ENCODE results near the gene RIC8B. TPM values are rescaled to one million over a fixed set of nuclear protein-coding genes. Genes with fewer than 3 reads are reported as not detected.

Gene RIC8B
- total and polyA plus RNA-seq, 12 donors: 6.6 to 32.1 (median 22.3) TPM

DNA sequence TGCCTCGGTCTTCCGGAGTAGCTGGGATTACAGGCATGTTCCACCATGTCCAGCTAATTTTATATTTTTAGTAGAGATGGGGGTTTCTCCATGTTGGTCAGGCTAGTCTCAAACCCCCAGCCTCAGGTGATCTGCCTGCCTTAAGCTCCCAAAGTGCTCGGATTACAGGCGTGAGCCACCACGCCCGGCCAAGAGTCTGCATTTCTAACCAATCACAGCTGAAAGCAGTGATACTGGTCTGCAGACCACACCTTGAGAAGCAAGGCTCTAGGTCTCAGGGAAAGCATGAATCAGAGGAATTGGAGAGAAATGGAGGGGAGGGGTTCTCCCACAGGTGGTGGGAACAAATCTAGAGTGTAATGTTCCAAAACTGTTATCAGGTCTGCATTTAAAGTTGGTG is 126.1 kb downstream of the RIC8B start:
- Histone ChIP-seq H3K27me3 (peaks cover 0 to 94% (median 0%) of the 10 kb centered on the region in 7 donors), H3K9me3 (no peaks in the 10 kb centered on the region), H3K36me3 (no peaks in the 10 kb centered on the region), H3K27ac (no peak overlapping the region), H3K4me3 (no peak overlapping the region), H3K4me1 (peaks cover 0 to 13% (median 9%) of the 10 kb centered on the region in 9 donors)
- ATAC-seq (no peak), DNase-seq (no peak)
- intact Hi-C loops (cut with DNase I): no loop called here
- 78 to 87% methylated on average over 6 of the region's 6 CpGs for WGBS, 2 donors
- TF ChIP-seq, protein P1, sequence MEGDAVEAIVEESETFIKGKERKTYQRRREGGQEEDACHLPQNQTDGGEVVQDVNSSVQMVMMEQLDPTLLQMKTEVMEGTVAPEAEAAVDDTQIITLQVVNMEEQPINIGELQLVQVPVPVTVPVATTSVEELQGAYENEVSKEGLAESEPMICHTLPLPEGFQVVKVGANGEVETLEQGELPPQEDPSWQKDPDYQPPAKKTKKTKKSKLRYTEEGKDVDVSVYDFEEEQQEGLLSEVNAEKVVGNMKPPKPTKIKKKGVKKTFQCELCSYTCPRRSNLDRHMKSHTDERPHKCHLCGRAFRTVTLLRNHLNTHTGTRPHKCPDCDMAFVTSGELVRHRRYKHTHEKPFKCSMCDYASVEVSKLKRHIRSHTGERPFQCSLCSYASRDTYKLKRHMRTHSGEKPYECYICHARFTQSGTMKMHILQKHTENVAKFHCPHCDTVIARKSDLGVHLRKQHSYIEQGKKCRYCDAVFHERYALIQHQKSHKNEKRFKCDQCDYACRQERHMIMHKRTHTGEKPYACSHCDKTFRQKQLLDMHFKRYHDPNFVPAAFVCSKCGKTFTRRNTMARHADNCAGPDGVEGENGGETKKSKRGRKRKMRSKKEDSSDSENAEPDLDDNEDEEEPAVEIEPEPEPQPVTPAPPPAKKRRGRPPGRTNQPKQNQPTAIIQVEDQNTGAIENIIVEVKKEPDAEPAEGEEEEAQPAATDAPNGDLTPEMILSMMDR (IDR thresholded peaks at IDR 0.05): no peak

DNA sequence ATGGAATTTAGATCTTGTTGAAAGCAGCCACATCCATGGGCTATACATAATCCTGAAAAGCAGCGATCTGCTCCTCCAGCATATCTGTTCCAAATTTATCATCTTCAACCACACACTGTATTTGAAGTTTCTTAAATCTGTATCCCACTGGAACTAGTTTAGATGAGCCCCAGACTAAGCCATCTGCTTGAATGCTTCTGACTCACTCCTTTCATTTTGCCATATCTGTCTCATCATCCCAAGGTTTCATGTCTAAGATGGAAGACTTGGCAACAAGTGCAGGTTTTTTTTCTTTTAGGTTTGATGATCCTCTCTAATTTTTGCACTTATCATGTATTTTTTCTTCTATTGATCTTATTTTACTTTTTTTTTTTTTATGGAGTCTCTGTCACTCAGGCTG is 126.8 kb downstream of the RIC8B start:
- H3K27ac ChIP-seq: no peak overlapping the region
- peaks cover 0 to 13% (median 9%) of the 10 kb centered on the region in 9 donors for H3K4me1 ChIP-seq
- H3K9me3 ChIP-seq: no peaks in the 10 kb centered on the region
- DNase-seq (no peak), ATAC-seq (no peak)
- WGBS, 2 donors: 88 to 91% methylated on average over 1 of the region's 1 CpG
- H3K27me3 ChIP-seq: peaks cover 0 to 96% (median 3%) of the 10 kb centered on the region in 7 donors
- intact Hi-C loops (cut with DNase I): no loop called here
- no peak overlapping the region for H3K4me3 ChIP-seq
- H3K36me3 ChIP-seq: no peaks in the 10 kb centered on the region
- TF ChIP-seq, protein P1 (IDR thresholded peaks at IDR 0.05): no peak

DNA sequence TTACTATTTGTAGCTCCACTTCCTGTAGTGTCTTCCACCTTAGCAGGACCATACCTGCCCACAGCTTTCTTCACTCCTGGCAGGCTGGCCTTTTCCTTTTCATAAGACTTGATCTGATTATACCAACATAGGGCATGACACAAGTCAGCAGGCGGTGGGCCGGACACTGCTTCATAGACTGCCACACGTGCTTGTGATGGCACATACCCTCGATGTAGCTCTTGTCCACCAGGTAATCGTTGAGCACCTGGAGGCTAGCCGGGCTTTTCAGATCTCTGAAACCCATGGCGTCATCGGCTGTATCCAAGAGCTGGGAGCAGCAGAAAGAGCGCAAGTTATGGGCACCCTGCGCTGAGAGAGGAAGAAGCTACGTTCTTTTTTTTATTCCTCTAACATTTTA is 127.6 kb downstream of the RIC8B start:
- Histone ChIP-seq H3K4me1 (peaks cover 0 to 13% (median 9%) of the 10 kb centered on the region in 9 donors), H3K36me3 (no peaks in the 10 kb centered on the region), H3K27me3 (peaks cover 0 to 100% (median 3%) of the 10 kb centered on the region in 7 donors), H3K27ac (no peak overlapping the region), H3K9me3 (no peaks in the 10 kb centered on the region), H3K4me3 (no peak overlapping the region)
- intact Hi-C loops (cut with DNase I): no loop called here
- WGBS, 2 donors: 91 to 93% methylated on average over 11 of the region's 11 CpGs
- TF ChIP-seq, protein P1 (IDR thresholded peaks at IDR 0.05): no peak
- DNase-seq: no peak
- ATAC-seq: no peak

DNA sequence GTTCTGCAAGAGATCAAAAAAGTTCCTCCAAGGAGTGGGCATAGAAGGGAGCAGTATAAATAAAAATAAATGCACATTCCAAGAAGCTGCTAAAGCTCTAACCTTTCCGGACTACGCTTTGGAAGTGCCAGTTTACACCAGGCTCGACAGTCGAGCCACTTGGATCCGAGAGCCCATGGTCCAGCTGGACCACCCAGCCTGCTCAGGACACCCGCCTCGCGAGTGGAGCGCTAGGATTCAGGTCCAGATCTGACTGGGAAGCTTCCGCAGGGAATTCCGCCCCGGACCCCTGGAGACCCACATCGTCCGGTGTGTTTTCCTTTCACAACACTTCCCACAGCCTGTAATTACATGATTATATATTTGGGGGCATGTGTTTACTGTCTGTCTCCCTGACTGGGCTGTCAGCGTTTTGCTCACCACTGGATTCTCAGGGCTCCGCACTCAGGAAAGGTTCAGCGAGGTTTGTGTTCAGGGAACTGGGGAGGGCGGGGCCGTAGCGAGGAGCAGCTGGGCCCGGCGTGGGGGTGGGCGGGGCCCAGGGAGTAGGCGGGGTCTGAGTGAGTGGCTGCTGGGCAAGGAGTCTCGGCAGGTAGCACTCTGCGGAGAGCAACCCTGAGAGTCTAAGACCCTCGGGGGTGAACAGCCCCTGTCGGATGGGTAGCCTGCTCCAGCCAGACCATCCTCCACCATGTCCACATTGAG is 128.9 kb downstream of the RIC8B start:
- ATAC-seq (peak; percentile 86 to 96 (median 92)), DNase-seq (peak; percentile 69 to 72)
- Histone ChIP-seq H3K36me3 (no peaks in the 10 kb centered on the region), H3K4me3 (peak overlapping the region in 9 of 10 donors; percentile 4 to 65 (median 51)), H3K27ac (no peak overlapping the region), H3K27me3 (peaks cover 0 to 100% (median 5%) of the 10 kb centered on the region in 7 donors), H3K4me1 (peaks cover 0 to 13% (median 9%) of the 10 kb centered on the region in 9 donors), H3K9me3 (no peaks in the 10 kb centered on the region)
- WGBS, 2 donors: 4 to 6% methylated on average over 28 of the region's 28 CpGs
- TF ChIP-seq, protein P1 (IDR thresholded peaks at IDR 0.05): no peak
- intact Hi-C loops (cut with DNase I): no loop called here
